Medulla oblongata (tissue), 1 donor: ENCODE data around the gene ENDOU.
A peak's percentile ranks its signal among the peaks of the same experiment; 100 is the strongest.

Experiments
- DNase-seq: peaks from one replicate; pipeline ENCODE4 v3.0.0-alpha.2; 2015; ENCODE audit errors: extremely low spot score

Gene ENDOU

DNA sequence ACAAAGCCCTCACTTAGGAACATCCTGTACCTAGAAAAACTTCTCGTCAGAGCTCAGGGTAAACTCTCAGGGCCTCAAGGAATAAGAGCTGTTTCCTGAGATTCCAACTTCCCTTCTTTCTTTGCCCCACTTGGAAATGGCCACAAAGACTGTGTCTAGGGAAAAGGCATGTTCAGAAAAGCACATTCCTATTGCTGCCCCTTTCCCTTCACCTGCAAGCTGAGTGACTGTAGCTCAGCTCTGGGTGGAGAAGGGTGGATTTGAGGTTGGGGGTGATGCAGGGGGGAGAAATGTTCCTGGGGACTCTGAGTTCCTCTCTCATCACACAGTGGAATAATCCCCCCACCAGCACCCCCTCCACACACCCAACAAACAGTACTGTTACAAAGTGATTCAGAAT lies 6.8 kb downstream of the ENDOU start:
- DNase-seq: no peak

DNA sequence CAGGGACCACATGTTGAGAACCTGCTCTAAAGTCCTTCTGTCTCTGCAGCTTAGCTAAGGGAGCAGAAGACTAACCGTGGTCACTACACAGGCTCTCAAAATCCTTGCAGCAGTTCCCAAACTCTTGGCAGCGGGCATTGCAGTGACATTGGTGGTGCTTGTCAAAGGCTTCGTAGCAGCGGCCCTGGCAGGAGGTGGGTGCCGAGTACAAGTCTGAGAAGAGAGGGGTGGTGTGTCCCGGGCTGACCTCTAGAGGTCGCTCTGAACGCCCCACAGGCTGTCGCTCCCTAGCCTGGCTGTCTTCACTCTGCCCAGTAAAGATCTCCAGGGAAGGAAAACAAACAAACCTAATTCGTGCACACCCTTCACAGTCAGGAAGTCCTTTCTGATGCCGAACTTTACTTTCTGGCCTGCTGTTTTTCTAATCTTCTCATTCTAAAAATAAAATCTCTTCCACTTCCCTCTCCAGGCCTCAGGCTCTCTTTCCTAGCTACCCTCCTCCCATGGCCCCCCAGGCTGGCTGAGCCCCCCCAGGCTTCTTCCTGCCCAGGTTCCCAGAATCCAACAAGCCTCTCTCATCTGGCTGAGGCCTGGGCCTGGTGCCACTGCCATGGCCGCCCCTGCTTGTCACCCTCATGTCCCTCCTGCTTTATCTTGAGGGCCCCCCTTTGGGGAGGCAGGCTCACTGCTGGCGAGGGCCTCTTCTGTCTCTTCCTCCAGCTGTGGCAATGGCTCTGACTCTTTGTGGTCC lies 7.7 kb downstream of the ENDOU start:
- peak; percentile 93 for DNase-seq

DNA sequence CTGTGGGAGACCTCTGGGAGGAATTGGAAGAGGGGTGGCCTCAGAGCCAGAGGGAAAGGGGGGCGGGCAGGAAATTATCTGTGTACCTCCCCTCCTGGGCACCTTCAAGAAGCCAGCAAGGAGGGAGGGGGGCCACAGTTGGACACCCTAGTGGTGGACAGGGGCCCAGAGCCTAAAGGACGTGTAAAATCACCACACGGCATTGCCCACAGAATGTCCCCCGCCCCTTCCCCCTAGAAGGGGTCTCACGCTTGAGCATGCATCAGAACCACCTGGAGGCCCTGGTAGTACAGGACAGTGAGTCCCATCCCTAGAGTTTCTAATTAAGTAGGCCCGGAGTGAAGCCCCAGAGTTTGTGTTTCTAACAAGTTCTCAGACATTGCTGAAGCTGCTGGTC lies 8.2 kb downstream of the ENDOU start:
- DNase-seq: no peak

DNA sequence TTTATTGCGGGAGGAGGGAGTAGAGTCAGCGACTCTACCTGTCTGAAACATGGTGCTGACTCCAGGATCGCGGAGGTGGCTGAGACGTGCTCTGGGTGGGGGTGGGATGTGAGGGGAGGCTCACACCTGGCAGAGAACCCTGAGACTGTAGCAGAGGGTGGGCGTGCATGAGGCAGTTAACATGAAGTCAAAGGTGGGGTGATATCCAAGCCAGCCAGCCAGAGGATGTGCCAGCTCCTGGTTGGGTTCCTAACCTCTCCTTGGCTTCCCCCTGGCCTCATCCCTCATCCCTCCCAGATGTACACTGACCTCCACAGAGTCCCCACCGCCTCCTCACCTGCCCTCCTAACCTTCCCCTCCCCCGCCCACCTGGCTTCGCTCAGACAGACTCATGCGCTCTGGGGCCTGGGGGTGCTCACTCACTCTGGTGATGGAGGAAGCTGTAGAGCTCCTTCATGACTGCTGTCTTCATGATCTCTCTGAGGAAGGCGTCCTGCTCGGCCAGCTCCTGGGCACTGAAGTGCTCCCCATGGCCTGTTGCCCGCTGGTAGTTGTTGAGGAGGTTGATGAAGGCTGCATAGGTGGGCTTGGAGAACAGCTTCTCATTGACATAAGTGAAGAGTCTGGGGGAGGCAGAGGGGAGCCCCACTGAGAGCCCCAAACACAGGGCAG lies 9.3 kb downstream of the ENDOU start:
- DNase-seq: no peak

DNA sequence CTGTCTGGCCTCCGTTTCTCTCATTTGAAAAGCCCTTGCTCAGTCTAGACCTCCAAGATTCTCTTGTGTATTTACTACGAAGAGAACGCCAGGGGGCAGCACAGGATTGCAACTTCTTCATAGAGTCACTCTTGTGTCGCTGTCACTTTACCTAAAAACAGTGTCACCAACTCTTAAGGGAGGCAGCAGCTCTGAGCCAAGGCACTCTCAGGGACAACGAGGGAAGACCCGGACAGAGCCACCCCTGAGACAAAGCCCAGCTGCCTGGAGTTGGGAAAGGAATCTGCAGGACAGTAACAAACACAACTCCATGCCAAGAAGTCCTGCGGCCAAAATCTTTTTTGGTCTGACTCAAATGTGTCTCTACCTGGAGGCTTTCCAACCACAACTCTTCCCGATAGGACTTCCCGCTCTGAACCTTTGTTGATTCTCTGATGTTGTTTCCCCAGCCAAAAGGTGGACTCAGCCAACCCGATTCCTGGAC lies 9.9 kb downstream of the ENDOU start:
- DNase-seq: peak; percentile 96

DNA sequence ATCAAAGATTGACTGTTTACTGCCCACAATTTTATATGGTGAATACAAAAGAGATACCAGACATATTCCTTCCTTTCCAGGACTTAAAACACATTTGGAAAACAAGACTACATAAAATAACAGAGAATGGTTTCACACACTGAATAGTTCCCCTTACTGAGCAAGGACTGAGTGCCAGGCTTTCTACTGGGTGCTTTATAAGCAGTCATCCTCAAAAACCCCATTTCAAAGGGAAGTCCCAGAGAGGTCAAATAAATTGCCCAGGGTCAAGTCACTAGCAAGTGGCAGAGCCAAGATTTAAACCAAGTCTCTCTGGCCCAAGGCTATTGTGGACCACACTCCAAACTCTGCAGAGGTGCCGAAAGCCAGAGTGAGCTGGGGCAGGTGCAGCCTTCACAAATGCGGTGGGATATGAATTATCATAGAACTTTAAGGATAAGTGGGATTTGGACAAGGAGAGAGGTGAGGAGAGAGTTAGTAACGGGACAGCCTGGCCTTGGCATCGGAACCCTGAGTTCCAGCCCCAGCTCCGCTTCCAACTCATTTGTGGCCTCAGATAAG lies 10.4 kb downstream of the ENDOU start:
- DNase-seq: no peak

DNA sequence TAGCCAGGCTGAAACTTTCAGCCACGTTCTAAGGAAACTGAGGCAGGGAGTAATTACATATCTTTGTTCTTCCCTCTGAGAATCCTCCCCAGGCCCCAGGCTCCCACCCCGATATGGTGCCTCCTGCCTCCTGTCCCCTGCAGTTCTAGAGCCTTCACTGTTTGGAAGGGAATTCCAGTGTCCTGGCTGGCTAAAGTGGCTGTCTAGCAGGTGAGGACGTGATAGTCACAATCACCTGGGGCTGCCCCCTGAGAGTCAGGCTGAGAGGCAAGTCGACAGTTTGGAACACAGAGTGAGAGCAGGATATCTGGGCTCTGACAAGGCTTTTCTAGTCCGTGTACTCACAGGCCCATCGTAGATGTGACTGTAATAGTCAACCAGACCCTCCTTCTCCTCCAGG lies 13.1 kb downstream of the ENDOU start:
- no peak for DNase-seq

DNA sequence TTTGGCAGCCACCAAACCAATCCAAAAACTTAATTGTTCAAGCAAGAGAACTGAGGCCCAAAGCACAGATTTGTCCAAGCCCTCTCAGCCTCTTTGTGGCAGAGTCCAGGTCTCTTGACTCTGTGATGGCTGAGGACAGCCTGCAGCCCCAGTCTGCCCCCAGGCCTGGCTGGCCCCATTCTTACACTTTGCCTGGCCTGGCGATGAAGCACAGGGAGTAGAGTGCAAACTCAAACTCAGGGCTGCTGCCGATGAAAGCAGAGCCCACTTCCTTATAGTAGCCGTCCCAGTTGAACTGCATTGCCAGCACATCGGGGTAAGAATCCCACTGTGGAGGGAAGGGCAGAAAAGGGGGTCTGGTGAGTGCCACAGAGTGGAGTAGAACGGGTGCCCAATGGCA lies 13.8 kb downstream of the ENDOU start:
- no peak for DNase-seq

DNA sequence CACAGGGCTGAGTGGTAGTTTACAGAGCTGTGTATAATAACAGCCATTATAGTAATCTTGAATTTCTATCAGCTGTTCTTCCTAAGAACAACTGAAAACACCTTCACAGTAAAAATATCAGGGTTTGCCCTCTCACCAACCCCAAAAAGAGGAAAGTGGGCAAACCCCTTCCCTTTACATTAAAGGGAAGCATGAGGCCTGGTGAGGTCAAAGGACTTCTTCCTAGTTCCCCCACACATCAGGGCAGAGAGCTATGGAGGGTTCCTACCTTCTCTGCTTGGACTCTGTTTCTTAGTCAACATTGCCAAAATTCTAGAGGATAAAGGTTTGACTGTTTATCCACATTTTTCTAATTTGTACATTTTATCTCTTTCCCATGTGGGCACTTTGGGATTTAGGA lies 15.0 kb downstream of the ENDOU start:
- DNase-seq: no peak

DNA sequence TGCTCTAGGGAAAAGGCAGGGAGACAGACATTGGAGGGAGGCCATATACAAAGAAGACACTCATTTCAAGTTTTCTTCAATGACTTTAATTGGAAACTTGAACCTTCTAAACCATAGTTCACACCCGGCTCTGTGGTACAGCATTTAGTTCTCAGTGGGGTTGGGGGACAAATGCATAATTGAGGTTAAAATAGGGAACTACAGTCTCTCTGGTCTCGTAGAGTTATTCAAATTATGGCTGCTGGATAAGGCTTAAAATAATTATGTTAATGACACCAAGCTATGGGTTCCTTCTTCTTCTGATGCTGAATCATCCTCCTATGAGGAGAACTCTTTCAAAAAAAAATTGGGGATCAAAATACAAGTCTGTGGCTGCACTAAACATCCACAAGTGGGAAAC lies 15.6 kb downstream of the ENDOU start:
- no peak for DNase-seq

DNA sequence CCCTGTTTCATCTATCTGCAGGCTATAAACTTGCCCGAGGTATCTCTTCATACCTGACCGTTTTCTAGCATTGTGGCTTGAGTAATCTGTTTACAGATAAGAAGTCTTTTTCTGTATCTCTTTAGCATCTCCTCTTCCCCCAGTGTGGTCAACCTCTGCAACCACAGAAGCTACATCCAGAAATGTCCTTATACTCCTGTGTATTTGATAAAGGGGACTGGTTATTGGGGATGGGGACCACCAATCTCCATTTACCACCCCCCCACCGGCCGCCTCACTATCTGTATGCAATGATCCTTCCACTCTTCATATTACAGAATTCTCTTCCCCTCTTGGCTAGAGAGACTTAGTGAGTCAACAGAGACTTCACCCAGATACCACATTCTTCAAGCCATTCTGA lies 16.1 kb downstream of the ENDOU start:
- no peak for DNase-seq

DNA sequence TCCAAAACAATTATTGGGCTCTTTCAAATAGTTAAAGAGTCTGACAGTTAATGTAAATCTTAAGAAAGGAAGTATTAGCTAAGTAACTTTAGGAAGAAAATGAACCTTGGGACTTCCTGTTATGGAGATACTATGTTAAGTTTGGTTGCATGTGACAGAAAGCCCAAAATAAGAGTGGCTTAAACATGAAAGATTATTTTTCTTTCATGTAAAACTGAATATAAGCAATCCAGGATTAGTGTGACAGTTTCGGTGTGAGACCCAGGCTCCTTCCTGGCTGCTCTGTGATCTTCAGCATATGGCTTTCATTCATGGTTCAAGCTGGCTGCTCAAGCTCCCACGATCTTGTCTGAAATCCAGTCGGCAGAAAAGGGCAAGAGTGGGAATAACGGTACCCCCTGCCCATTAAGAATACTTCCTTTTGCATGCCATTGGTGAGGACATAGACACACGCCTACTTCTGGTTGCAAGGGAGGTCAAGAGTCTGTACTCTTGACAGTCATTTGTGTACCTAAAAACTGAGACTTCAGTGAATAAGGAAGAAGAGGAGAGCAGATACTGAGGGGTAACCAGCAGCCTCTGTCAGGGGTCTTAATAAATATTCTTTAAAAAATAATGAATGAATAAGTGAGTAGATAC lies 17.3 kb downstream of the ENDOU start:
- DNase-seq: no peak

DNA sequence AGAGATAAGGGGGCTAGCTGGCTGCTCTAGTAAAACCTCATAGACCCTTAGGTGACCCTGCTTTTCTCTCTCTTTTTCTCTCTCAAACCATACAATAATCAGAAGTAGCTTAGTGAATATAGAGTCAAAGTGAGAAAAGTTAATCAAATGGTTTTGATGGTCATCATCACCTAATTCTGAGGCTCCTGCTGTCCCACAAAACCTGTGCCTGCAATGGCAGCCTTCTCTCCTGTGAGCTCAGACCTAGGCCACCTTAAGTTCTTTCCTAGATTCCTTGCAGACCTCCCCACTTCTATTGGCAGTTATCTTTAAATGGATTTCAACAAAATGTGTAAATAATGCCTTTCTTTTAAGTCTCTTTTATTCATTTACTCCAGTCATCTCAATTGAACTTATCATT lies 17.9 kb downstream of the ENDOU start:
- DNase-seq: no peak

DNA sequence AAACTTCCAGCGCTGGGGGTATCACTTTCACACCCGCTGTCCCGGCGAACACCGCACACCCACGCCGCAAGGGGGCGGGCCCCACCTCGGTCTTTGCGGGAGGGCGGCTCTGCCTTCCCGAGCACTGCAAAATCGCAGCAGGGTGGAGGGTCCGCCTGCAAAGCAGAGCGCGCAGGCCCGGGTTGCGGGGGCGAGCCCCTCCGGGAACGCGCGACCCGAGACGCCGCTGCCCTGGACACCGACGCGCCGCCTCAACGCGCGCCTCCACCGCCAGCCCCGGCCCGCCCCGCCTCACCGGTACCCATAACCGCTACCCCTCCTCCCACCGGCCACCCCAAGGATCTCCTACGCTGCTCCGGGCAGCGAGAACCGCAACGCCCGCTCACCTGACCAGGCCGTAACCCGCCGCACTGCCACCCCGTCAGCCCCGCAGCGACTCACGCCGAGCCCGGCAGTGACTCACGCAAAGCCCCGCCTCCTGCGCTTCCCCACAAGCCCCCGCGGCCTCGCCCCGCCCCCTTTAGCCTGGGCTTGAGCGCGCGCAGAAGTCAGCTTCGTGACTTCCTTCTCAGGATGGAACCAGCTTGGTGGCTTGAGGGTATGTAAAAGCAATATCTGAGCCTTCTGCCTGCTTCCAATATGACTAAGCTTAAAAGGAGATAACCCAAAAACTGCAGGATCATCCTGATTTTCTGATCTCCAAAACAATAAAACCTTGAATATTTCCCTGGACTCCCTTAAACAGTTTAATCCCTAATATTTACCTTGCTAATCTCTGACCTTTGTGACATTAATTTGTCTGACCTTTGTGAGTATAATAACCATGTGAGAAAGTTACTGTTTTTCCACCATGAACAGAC lies 19.5 kb downstream of the ENDOU start, which contains the start of gene RPAP3:
RPAP3 (minus strand) TSS at position 465 of the 860 bp plus-strand sequence. CDS start 3,190 bp downstream, outside the sequence.
- DNase-seq: peak; percentile 94

DNA sequence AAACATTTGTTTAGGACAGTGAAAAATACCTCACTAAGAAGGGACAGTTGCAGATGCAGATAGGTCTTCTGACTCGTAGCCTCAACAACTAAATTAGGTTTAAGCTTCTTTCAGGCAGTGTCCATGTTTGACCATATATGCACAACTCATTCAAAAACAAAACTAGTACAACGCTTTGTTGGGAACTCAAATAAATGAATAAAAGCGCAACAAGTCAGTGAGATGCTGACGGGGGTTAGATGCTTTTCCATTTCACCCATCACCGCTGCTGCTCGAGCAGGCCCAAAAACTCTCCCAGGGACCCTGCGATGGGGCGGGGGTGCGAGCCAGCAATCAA lies 20.1 kb downstream of the ENDOU start:
- DNase-seq: no peak

DNA sequence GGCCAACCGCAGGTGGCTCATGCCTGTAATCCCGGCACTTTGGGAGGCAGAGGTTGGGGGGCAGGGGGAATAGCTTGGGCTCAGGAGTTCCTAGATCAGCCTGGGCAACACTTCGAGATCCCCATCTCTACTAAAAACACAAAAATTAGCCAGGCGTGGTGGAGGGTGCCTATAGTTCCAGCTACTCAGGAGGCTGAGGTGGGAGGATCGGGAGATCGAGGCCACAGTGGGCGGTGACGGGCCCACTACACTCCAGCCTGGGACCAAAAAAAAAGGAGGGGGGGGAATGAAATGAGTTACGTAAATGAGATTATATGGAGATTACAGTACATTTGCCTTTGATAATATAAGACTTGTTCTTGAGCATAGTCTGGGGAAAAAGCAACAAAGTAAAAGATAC lies 20.6 kb downstream of the ENDOU start:
- DNase-seq: no peak

DNA sequence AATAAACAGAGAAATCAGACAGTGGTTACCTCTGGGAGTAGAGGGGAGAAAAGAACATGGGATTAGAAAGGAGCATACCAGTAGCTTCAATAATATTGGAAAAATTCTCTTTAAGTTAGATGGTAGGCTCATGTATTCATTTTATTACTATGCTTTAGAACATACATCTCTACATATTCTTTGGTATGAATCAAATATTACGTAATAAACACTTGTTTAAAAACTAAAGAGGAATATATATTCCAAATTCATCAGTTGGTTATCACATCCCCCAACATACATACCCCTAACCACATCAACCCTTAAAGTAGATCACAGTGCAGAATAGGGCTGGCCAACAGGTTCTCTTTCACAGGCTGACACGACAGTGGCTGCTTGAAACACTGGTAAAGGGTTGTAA lies 25.0 kb downstream of the ENDOU start:
- no peak for DNase-seq

DNA sequence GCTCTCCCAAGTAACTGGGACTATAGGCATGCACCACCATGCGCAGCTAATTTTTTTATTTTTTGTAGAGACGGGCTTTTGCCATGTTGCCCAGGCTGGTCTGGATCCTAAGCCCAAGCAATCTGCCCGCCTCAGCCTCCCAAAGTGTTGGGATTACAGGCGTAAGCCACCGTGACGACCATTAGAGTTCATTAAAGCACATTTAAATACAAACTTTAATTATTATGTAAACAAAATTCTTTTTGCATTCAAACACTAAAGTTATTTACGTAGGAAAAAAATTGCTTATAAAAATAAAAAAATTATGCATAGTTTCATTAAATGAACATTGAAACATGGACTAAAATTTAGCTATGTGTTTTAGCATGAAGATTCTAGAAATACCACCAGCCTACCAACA lies 26.7 kb downstream of the ENDOU start:
- no peak for DNase-seq

DNA sequence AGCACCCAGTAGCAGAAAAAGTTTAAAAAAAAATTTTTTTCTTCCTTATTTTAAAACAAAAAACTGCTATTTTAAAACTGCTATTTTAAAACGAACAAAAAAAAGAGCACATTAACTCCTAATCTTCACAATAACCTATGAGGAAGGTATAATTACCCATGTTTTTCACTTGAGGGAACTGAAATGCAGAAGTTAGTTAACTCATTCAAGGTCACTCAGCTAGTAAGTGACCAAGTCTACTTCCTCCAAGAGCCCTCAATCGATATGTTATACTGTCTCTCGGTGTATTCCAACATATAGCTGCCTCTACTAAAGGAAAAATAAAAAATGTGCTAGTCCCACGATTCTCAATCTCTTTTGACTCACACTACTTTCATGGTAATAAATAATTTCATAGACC lies 27.2 kb downstream of the ENDOU start:
- DNase-seq: peak; percentile 30

DNA sequence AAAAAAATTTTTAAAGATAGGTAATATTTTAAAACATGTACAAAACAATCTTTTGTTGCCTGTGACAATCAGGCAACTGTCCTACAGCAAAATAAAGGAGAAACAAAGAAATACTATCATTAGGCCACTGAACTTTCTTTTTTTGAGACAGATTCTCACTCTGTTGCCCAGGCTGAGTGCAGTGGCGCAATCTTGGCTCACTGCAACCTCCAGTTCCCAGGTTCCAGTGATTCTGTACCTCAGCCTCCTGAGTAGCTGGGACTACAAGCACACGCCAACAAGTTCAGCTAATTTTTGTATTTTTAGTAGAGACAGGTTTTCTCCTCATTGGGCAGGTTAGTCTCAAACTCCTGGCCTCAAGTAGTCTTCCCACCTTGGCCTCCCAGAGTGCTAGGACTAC lies 36.1 kb downstream of the ENDOU start:
- DNase-seq: no peak

DNA sequence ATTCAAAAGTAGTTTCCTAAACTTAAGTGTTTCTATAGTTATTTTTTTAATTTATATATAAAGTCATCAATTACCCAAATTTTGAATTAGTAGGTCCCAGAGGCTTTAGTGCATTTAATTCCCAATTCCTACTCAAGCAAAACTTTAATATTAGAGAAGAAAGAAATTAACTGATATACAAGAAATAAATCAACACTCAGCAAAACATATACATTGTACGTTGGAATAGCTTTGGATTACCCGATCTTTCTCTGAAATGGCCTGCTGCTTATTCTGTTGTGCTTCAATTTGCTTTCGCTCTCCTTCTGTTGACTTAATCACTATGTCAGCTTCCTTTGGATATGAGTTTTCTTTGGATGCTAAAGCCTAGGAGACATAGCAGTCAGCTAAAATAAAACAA lies 37.7 kb downstream of the ENDOU start:
- no peak for DNase-seq
